HG03342 (cell line): Measurements from ENCODE around the gene PJA1.

ENCODE experiments used
- ATAC-seq: cut with Tn5 transposase; IDR thresholded peaks from one replicate; pipeline ENCODE4 v1.9.1; 2021; ENCODE audit warnings: mild to moderate bottlenecking, moderate library complexity; ENCODE audit not compliant: unreplicated experiment

PJA1 gene

GRCh38 chrX:69165087-69165651 lies at the start of gene PJA1:
PJA1 (minus strand) TSS chrX:69165453; CDS start chrX:69163073, 2,380 bp downstream.
- ATAC-seq, result peak; percentile 91

GRCh38 chrX:69214463-69214862 lies 49.2 kb upstream of the PJA1 start:
- ATAC-seq, result no peak

GRCh38 chrX:69211701-69212100 lies 46.4 kb upstream of the PJA1 start:
- ATAC-seq, result no peak

- no peak for ATAC-seq
These were observed 45.3 kb upstream of the PJA1 start for GRCh38 chrX:69210581-69210980.

- no peak for ATAC-seq
These were observed 42.0 kb upstream of the PJA1 start for GRCh38 chrX:69207216-69207615.

GRCh38 chrX:69203638-69204037 lies 38.4 kb upstream of the PJA1 start:
- ATAC-seq, result no peak

- ATAC-seq, result no peak
These were observed 32.4 kb upstream of the PJA1 start for GRCh38 chrX:69197690-69198089.

GRCh38 chrX:69196666-69197065 lies 31.4 kb upstream of the PJA1 start:
- ATAC-seq, result no peak

- no peak for ATAC-seq
These were observed 30.6 kb upstream of the PJA1 start for GRCh38 chrX:69195810-69196209.

GRCh38 chrX:69195192-69195591 lies 29.9 kb upstream of the PJA1 start:
- ATAC-seq, result no peak

GRCh38 chrX:69192603-69193002 lies 27.4 kb upstream of the PJA1 start:
- ATAC-seq, result no peak

GRCh38 chrX:69189576-69190371 lies 24.5 kb upstream of the PJA1 start:
- no peak for ATAC-seq

- ATAC-seq, result no peak
These were observed 21.4 kb upstream of the PJA1 start for GRCh38 chrX:69186651-69187050.

GRCh38 chrX:69185886-69186285 lies 20.6 kb upstream of the PJA1 start:
- no peak for ATAC-seq

GRCh38 chrX:69185141-69185540 lies 19.9 kb upstream of the PJA1 start:
- ATAC-seq, result no peak

- ATAC-seq, result no peak
These were observed 17.6 kb upstream of the PJA1 start for GRCh38 chrX:69182818-69183380.

GRCh38 chrX:69179380-69179911 lies 14.2 kb upstream of the PJA1 start:
- no peak for ATAC-seq

GRCh38 chrX:69178592-69178991 lies 13.3 kb upstream of the PJA1 start:
- ATAC-seq, result no peak

- no peak for ATAC-seq
These were observed 12.4 kb upstream of the PJA1 start for GRCh38 chrX:69177511-69178162.

GRCh38 chrX:69176053-69176452 lies 10.8 kb upstream of the PJA1 start:
- no peak for ATAC-seq

- no peak for ATAC-seq
These were observed 8.7 kb upstream of the PJA1 start for GRCh38 chrX:69173906-69174305.

- ATAC-seq, result no peak
These were observed 7.7 kb upstream of the PJA1 start for GRCh38 chrX:69172937-69173336.
